GM12878 (cell line): ENCODE data around the gene AASDH. TPM values are rescaled to one million over a fixed set of nuclear protein-coding genes. Genes with fewer than 3 reads are reported as not detected.

Experiments
- ATAC-seq: fragments of 200-7000 bp; cut with Tn5 transposase; 3 replicates; pipeline ENCODE4 v1.9.1; 2020; ENCODE audit warnings: mild to moderate bottlenecking, moderate library complexity
- BruUV-seq: library from RNA; stranded (reverse); fragments of 400-500 nt; replicated peaks from 2 replicates; lab custom pipeline; 2021; lab: Mats Ljungman, UMichigan
- CTCF ChIA-PET: fragments of 300-600 bp; sonication (Branson Sonifier 250); formaldehyde crosslinking; extraction: SDS; loops from one replicate; lab custom pipeline; 2021; ENCODE audit warnings: inconsistent platforms; lab: Yijun Ruan, JAX
- POLR2A ChIA-PET: fragments of 350-600 bp; formaldehyde crosslinking; extraction: SDS; loops from one replicate; lab custom pipeline; 2021; ENCODE audit warnings: inconsistent platforms; lab: Charles Lee
- RAD21 ChIA-PET: fragments of 300-600 bp; sonication (Branson Sonifier 250); formaldehyde crosslinking; loops from one replicate; lab custom pipeline; 2023; ENCODE audit warnings: antibody characterized with exemption; ENCODE audit not compliant: unreplicated experiment; lab: Charles Lee
- SMC1A ChIA-PET: fragments of 300-600 bp; sonication (Branson Sonifier 250); formaldehyde crosslinking; loops from one replicate; lab custom pipeline; 2023; ENCODE audit not compliant: unreplicated experiment, uncharacterized antibody; lab: Charles Lee
- DNase-seq: peaks from one replicate; pipeline ENCODE4 v3.0.0-alpha.2; 2011; ENCODE audit warnings: low read depth, low spot score
- FAIRE-seq: peaks from 3 replicates; lab custom pipeline; 2011; peaks lifted over from hg19 to GRCh38; lab: Jason Lieb, UNC
- H2AFZ ChIP-seq: 2 replicates; pipeline ENCODE4 v1.6.0; 2011; ENCODE audit warnings: low read depth, low read length, control low read depth; ENCODE audit not compliant: control insufficient read depth
- H3K27ac ChIP-seq: 2 replicates; pipeline ENCODE4 v1.5.1; 2011; ENCODE audit warnings: control low read depth; ENCODE audit not compliant: control insufficient read depth, insufficient read depth
- H3K27me3 ChIP-seq, 2 experiments: replicated peaks in 1 of 2; 2 replicates each; pipeline versions ENCODE4 v1.6.0 to v1.6.1; 2011; ENCODE audit warnings: low read length in 1 of 2; ENCODE audit not compliant: control insufficient read depth in 2 of 2, insufficient read depth in 2 of 2
- H3K36me3 ChIP-seq, 2 experiments: 2 replicates each; pipeline ENCODE4 v1.5.1; 2011; ENCODE audit warnings: low read length in 1 of 2; ENCODE audit not compliant: control insufficient read depth in 2 of 2, insufficient read depth in 2 of 2
- H3K4me1 ChIP-seq: 2 replicates; pipeline ENCODE4 v1.6.1; 2011; ENCODE audit warnings: mild to moderate bottlenecking, low read length, moderate library complexity, mixed read lengths; ENCODE audit not compliant: control insufficient read depth, insufficient read depth
- H3K4me2 ChIP-seq: 2 replicates; pipeline ENCODE4 v1.6.0; 2011; ENCODE audit warnings: control low read depth; ENCODE audit not compliant: control insufficient read depth, insufficient read depth
- H3K4me3 ChIP-seq: fragments of 200-600 bp; sonication (generic); 2 replicates; pipeline ENCODE4 v1.5.1; 2016
- H3K79me2 ChIP-seq: 2 replicates; pipeline ENCODE4 v1.6.0; 2011; ENCODE audit warnings: low read length; ENCODE audit not compliant: control insufficient read depth, insufficient read depth
- H3K9ac ChIP-seq: 2 replicates; pipeline ENCODE4 v1.8.0; 2011; ENCODE audit warnings: low read length, control low read depth, mixed read lengths; ENCODE audit not compliant: control insufficient read depth, insufficient read depth
- H3K9me3 ChIP-seq: replicated peaks from 3 replicates; pipeline ENCODE4 v1.5.1; 2011; ENCODE audit warnings: mild to moderate bottlenecking, low read length; ENCODE audit not compliant: control insufficient read depth, insufficient read depth
- H4K20me1 ChIP-seq: 2 replicates; pipeline ENCODE4 v1.6.0; 2011; ENCODE audit not compliant: control insufficient read depth, insufficient read depth
- ETV6 ChIP-seq, 2 experiments: fragments of 450-650 bp in 1 of 2; IDR thresholded peaks in 1 of 2; conservative IDR thresholded peaks in 1 of 2; 2 replicates each; pipeline ENCODE4 v1.6.1; 2014; ENCODE audit warnings: antibody characterized with exemption in 1 of 2, borderline replicate concordance in 1 of 2, low read depth in 1 of 2, mild to moderate bottlenecking in 1 of 2, moderate library complexity in 1 of 2
- MYC ChIP-seq: IDR thresholded peaks from 2 replicates; pipeline ENCODE4 v1.6.1; 2011; ENCODE audit warnings: mild to moderate bottlenecking, low read length, moderate library complexity, inconsistent platforms; ENCODE audit not compliant: insufficient read depth, insufficient replicate concordance, insufficient read length, severe bottlenecking
- NFYB ChIP-seq: IDR thresholded peaks from 2 replicates; pipeline ENCODE4 v1.6.1; 2011; ENCODE audit warnings: low read depth, mild to moderate bottlenecking, low read length, improper control_type of control experiment, moderate library complexity; ENCODE audit not compliant: insufficient read depth
- POLR2AphosphoS2 ChIP-seq: IDR thresholded peaks from 2 replicates; pipeline ENCODE4 v1.6.1; 2011; ENCODE audit warnings: low read depth, mild to moderate bottlenecking, low read length, improper control_type of control experiment, moderate library complexity
- SIN3A ChIP-seq: IDR thresholded peaks from 2 replicates; pipeline ENCODE4 v1.6.1; 2012; ENCODE audit warnings: low read depth, low read length, improper control_type of control experiment
- SRF ChIP-seq, 2 experiments: IDR thresholded peaks; 2 replicates each; pipeline ENCODE4 v1.6.1; 2011; ENCODE audit warnings: low read depth in 2 of 2, low read length in 2 of 2, mild to moderate bottlenecking in 1 of 2, moderate library complexity in 1 of 2
- YBX1 ChIP-seq: fragments of 450-650 bp; IDR thresholded peaks from 2 replicates; pipeline ENCODE4 v1.6.1; 2016; ENCODE audit warnings: antibody characterized with exemption
- WGBS: methylation state at CpG from one replicate; pipeline ENCODE4 v1.1.6; 2016; ENCODE audit warnings: low lambda C conversion rate; ENCODE audit not compliant: insufficient replicate concordance, insufficient coverage; ENCODE audit errors: missing lambda C conversion rate; 5-methylcytosine and 5-hydroxymethylcytosine counted together
- in situ Hi-C: fragments of 300-500 bp; cut with MboI; formaldehyde crosslinking; loops from 9 replicates; pipeline ENCODE4 v1.14.3; 2018; ENCODE audit warnings: mixed read lengths
- intact Hi-C: fragments of 100-400 bp; cut with micrococcal nuclease; formaldehyde crosslinking; loops from one replicate; pipeline ENCODE4 v1.14.2; 2022; ENCODE audit not compliant: unreplicated experiment
- polyA plus RNA-seq, 11 experiments: library from polyadenylated mRNA; depleted of rRNA in 4 of 11; unstranded in 6 of 11; stranded (reverse) in 5 of 11; fragments of >200 nt; fragmentation: Nextera tagmentation in 4 of 11; fragmentation: Illumina TruSeq in 1 of 11; extraction: Ambion mirVana in 4 of 11; extraction: Trizol in 1 of 11; gene quantifications; 1 replicate in 1 of 11; 2 replicates in 10 of 11; pipeline versions ENCODE4 v1.2.1 to v1.2.3, GENCODE V29; 2011 to 2016; ENCODE audit warnings: inconsistent platforms in 2 of 11, missing spikeins in 2 of 11, low read depth in 1 of 11
- total RNA-seq, 4 experiments: library from RNA; depleted of rRNA in 3 of 4; stranded (reverse); fragments of >200 nt in 3 of 4; fragmentation: Illumina TruSeq in 1 of 4; extraction: Trizol in 1 of 4; gene quantifications; 2 replicates each; pipeline versions ENCODE4 v1.2.1 to v1.2.3, GENCODE V29; 2013 to 2021

The AASDH gene
- total and polyA plus RNA-seq, 10 of the 15 experiments (the other 5 are each of a cell fraction or from before 2014, with no cell fraction given), result 7.3 to 19.1 (median 11.3) TPM

DNA sequence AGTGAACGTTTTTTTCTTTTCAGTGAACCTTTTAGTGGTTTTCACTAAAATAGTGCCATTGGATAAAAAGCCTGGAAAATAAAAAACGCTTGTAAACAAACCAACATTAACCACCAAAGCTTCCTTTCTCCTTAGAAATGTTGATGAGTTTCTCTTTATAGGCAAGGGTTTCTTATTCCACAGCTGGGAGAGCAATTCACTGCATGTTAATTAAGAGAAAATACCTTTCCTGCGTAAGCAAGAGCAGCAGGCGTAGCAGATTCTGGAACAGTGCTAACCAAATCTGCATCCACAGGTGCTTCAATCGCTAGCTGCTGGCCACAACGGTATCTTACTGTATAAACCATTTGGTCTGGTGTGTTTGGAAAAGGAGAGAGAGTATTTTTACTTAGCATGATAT is 13.3 kb upstream of the AASDH start (continued):
- no peak for TF ChIP-seq ETV6 (conservative IDR thresholded peaks at IDR 0.05 in 1 of 2, IDR thresholded peaks at IDR 0.05 in 1 of 2; ENCODE audit: borderline replicate concordance in 1 of 2, low read depth in 1 of 2)

DNA sequence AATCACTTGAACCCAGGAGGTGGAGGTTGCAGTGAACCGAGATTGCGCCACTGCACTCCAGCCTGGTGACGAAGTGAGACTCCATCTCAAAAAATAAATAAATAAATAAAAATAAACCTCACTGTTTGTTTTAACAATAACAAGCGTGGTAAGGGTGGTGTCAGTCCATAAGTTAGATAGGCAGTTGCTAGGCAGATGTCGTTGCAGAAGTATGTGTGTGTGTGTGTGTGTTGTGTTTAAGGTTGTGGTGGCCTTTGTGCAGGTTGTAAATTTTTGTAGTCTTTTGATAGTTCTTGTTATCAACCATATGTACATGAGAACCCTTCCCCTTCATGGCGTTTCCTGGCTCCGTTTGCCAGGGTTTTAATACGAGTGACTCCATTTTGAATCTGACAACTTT is 4.0 kb upstream of the AASDH start:
- peaks cover 5% of the 10 kb centered on the region for H3K4me1 ChIP-seq
- no peak overlapping the region for H3K4me3 ChIP-seq
- FAIRE-seq (no peak), DNase-seq (no peak), ATAC-seq (no peak)
- in situ Hi-C loops, result no loop called here
- ChIA-PET POLR2A (no interaction called here), SMC1A (no interaction called here), CTCF (no interaction called here), RAD21 (no interaction called here)
- no peak overlapping the region for H3K9ac ChIP-seq
- intact Hi-C loops, result no loop called here
- H3K4me2 ChIP-seq, result no peak overlapping the region
- WGBS, result 98% methylated on average over 8 of the region's 8 CpGs
- peaks cover 9% of the 10 kb centered on the region for H3K79me2 ChIP-seq
- H3K27me3 ChIP-seq, result no peaks in the 10 kb centered on the region
- no peak overlapping the region for H2AFZ ChIP-seq
- no peaks in the 10 kb centered on the region for H4K20me1 ChIP-seq
- TF ChIP-seq SRF (IDR thresholded peaks at IDR 0.05; ENCODE audit: low read depth in 2 of 2, low read length in 2 of 2) (no peak), NFYB (no peak)
- BruUV-seq, result no TSS peak
- no peak overlapping the region for H3K27ac ChIP-seq
- no peaks in the 10 kb centered on the region for H3K9me3 ChIP-seq
- H3K36me3 ChIP-seq, result peaks cover 0 to 5% of the 10 kb centered on the region in 2 experiments; a peak in 2 of 4 replicates

DNA sequence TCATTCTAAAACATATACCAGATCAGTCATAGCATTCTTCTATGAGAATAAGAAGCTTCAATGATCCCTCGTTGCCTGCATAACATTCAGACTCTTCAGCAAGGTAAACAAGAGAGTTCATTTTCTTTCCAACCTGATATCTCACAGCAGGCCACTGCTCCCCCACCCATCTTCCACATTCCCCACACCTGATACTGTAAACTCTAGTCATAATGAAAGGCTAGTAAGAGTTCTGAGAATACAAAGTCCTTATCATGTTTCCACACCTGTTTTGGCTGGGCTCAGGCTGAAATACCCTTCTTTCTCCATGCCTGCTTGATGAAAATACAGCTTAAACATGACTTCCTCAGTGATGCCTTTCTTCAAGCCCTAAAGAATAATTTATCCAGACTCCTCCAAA is 2.3 kb upstream of the AASDH start:
- Histone ChIP-seq H3K36me3 (peaks cover 0 to 2% of the 10 kb centered on the region in 2 experiments; a peak in 1 of 4 replicates), H3K79me2 (peaks cover 14% of the 10 kb centered on the region), H3K4me1 (peaks cover 5% of the 10 kb centered on the region), H3K9ac (no peak overlapping the region), H3K27me3 (no peaks in the 10 kb centered on the region), H3K27ac (no peak overlapping the region), H3K4me3 (no peak overlapping the region), H2AFZ (no peak overlapping the region), H4K20me1 (no peaks in the 10 kb centered on the region), H3K9me3 (no peaks in the 10 kb centered on the region), H3K4me2 (no peak overlapping the region)
- in situ Hi-C loops (no loop called here), intact Hi-C loops (loop anchor here (5.0 kb wide), 1 partner anchor 442 kb away; the partner anchor contains the start of gene CEP135)
- ChIA-PET SMC1A (no interaction called here), RAD21 (no interaction called here), POLR2A (no interaction called here), CTCF (interaction anchor here (0.9 kb wide), 1 partner anchor 34 kb away, joined by 6 read pairs; no protein-coding TSS in a partner anchor)
- no peak for ATAC-seq
- 93% methylated on average over 1 of the region's 1 CpG for WGBS
- no peak for FAIRE-seq
- TF ChIP-seq SIN3A (no peak), YBX1 (no peak), MYC (no peak), POLR2AphosphoS2 (0 out of 2 replicates have a peak, but pooled peaks have one; percentile 19)
- DNase-seq, result no peak
- no TSS peak for BruUV-seq
